Ascending aorta (tissue), 2 donors: Measurements from ENCODE around the gene KCP. TPM values are rescaled to one million over a fixed set of nuclear protein-coding genes. Genes with fewer than 3 reads are reported as not detected.

Experiments
- DNase-seq, 2 donors: peaks; one replicate each; pipeline ENCODE4 v3.0.0-alpha.2; 2019; ENCODE audit warnings: low spot score in 2 of 2
- H3K27ac ChIP-seq, 2 donors: fragments of 200-600 bp; sonication (generic); one replicate each; pipeline ENCODE4 v1.5.1; 2016 to 2017; ENCODE audit warnings: mild to moderate bottlenecking in 1 of 2
- H3K27me3 ChIP-seq: fragments of 200-600 bp; sonication (generic); one replicate; pipeline ENCODE4 v1.5.1; 2017
- H3K36me3 ChIP-seq, 2 donors: fragments of 200-600 bp; sonication (generic); one replicate each; pipeline ENCODE4 v1.5.1; 2016
- H3K4me1 ChIP-seq, 2 donors: fragments of 200-600 bp; sonication (generic); one replicate each; pipeline ENCODE4 v1.5.1; 2016 to 2017; ENCODE audit warnings: mild to moderate bottlenecking in 1 of 2
- H3K4me3 ChIP-seq, 2 donors: fragments of 200-600 bp; sonication (generic); one replicate each; pipeline ENCODE4 v1.5.1; 2016 to 2017; ENCODE audit warnings: mild to moderate bottlenecking in 1 of 2
- H3K9me3 ChIP-seq, 2 donors: fragments of 200-600 bp; sonication (generic); one replicate each; pipeline ENCODE4 v1.5.1; 2016
- intact Hi-C: fragments of 100-400 bp; cut with DNase I; formaldehyde crosslinking; loops from one replicate; pipeline ENCODE4 v1.15.1; 2023
- total RNA-seq: library from RNA; depleted of rRNA; stranded (reverse); fragments of >200 nt; gene quantifications from one replicate; pipeline ENCODE4 v1.1.0, GENCODE V29; 2016
- TF ChIP-seq, protein P1 (sequence below), 3 experiments: fragments of 200-600 bp in 2 of 3; fragments of 450-650 bp in 1 of 3; sonication (generic) in 2 of 3; IDR thresholded peaks; one replicate each; pipeline ENCODE4 v1.5.1; 2016 to 2019; ENCODE audit warnings: antibody characterized with exemption in 3 of 3, mild to moderate bottlenecking in 1 of 3, moderate library complexity in 1 of 3

Gene KCP
- total RNA-seq, 1 donor from 2014 or later = 1.2 TPM

DNA sequence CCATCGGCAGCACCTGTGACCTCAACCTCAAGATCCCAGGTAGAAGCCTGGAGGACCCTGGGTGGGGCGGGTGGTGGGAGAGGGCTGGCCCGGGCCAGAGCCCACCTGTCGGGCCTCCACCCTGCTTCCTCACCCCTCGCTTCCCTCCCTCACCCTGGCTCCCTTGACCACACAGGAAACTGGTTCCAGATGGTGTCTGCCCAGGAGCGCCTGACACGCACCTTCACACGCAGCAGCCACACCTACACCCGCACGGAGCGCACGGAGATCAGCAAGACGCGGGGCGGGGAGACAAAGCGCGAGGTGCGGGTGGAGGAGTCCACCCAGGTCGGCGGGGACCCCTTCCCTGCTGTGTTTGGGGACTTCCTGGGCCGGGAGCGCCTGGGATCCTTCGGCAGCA, 56.7 kb downstream of the KCP start:
- Histone ChIP-seq H3K36me3 (peaks cover 83 to 84% of the 10 kb centered on the region in 2 donors), H3K4me1 (peaks cover 3 to 5% of the 10 kb centered on the region in 2 donors), H3K4me3 (no peak overlapping the region), H3K27ac (no peak overlapping the region), H3K9me3 (no peaks in the 10 kb centered on the region), H3K27me3 (no peaks in the 10 kb centered on the region)
- DNase-seq = no peak
- TF ChIP-seq, protein P1, sequence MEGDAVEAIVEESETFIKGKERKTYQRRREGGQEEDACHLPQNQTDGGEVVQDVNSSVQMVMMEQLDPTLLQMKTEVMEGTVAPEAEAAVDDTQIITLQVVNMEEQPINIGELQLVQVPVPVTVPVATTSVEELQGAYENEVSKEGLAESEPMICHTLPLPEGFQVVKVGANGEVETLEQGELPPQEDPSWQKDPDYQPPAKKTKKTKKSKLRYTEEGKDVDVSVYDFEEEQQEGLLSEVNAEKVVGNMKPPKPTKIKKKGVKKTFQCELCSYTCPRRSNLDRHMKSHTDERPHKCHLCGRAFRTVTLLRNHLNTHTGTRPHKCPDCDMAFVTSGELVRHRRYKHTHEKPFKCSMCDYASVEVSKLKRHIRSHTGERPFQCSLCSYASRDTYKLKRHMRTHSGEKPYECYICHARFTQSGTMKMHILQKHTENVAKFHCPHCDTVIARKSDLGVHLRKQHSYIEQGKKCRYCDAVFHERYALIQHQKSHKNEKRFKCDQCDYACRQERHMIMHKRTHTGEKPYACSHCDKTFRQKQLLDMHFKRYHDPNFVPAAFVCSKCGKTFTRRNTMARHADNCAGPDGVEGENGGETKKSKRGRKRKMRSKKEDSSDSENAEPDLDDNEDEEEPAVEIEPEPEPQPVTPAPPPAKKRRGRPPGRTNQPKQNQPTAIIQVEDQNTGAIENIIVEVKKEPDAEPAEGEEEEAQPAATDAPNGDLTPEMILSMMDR (IDR thresholded peaks at IDR 0.05) = no peak
- intact Hi-C loops = no loop called here

DNA sequence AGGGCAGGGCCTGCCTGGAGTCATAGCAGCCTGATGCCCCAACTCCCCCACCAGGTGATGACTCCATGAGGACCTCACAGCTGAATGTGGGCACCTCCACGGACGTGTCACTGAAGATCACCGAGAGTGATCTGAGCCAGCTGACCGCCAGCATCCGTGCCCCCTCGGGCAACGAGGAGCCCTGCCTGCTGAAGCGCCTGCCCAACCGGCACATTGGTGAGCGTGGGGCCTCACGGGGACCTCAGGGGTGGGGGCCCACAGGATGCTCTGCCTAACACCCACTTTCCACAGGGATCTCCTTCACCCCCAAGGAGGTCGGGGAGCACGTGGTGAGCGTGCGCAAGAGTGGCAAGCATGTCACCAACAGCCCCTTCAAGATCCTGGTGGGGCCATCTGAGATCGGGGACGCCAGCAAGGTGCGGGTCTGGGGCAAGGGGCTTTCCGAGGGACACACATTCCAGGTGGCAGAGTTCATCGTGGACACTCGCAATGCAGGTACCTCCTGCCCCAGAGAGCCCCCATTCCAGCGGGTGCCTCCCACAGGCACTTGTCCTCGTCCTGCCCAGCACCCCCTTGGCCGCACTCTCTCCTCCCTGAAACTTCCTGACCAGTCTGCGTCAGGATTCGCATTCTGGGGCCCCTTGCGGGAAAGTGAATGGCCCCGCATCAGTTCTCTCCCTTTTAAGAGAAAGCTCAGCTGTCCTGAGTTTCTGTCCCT, 57.8 kb downstream of the KCP start:
- intact Hi-C loops = no loop called here
- Histone ChIP-seq H3K9me3 (no peaks in the 10 kb centered on the region), H3K36me3 (peaks cover 93 to 95% of the 10 kb centered on the region in 2 donors), H3K27me3 (no peaks in the 10 kb centered on the region), H3K27ac (no peak overlapping the region), H3K4me3 (no peak overlapping the region), H3K4me1 (no peaks in the 10 kb centered on the region)
- no peak for DNase-seq
- TF ChIP-seq, protein P1 (IDR thresholded peaks at IDR 0.05) = no peak

GRCh38 chr7:128849804-128850490, 60.6 kb downstream of the KCP start:
- Histone ChIP-seq H3K27me3 (no peaks in the 10 kb centered on the region), H3K9me3 (no peaks in the 10 kb centered on the region), H3K4me1 (no peaks in the 10 kb centered on the region), H3K27ac (no peak overlapping the region), H3K4me3 (no peak overlapping the region), H3K36me3 (peaks cover 95 to 98% of the 10 kb centered on the region in 2 donors)
- TF ChIP-seq, protein P1 (IDR thresholded peaks at IDR 0.05) = no peak
- no peak for DNase-seq
- intact Hi-C loops = no loop called here

GRCh38 chr7:128849156-128849515, 61.4 kb downstream of the KCP start:
- H3K9me3 ChIP-seq = no peaks in the 10 kb centered on the region
- H3K36me3 ChIP-seq = peaks cover 95 to 98% of the 10 kb centered on the region in 2 donors
- TF ChIP-seq, protein P1 (IDR thresholded peaks at IDR 0.05) = no peak
- no peak overlapping the region for H3K27ac ChIP-seq
- no peak overlapping the region for H3K4me3 ChIP-seq
- DNase-seq = no peak
- no peaks in the 10 kb centered on the region for H3K27me3 ChIP-seq
- intact Hi-C loops = no loop called here
- H3K4me1 ChIP-seq = no peaks in the 10 kb centered on the region

GRCh38 chr7:128848289-128849155, 62.0 kb downstream of the KCP start:
- Histone ChIP-seq H3K36me3 (peaks cover 95 to 98% of the 10 kb centered on the region in 2 donors), H3K27ac (no peak overlapping the region), H3K9me3 (no peaks in the 10 kb centered on the region), H3K27me3 (no peaks in the 10 kb centered on the region), H3K4me3 (no peak overlapping the region), H3K4me1 (no peaks in the 10 kb centered on the region)
- TF ChIP-seq, protein P1 (IDR thresholded peaks at IDR 0.05) = no peak
- no peak for DNase-seq
- intact Hi-C loops = no loop called here
